ENCODE measurements around the gene C11orf21. TPM values are rescaled to one million over a fixed set of nuclear protein-coding genes. Genes with fewer than 3 reads are reported as not detected.
A peak's percentile ranks its signal among the peaks of the same experiment; 100 is the strongest.

Gene C11orf21
- total and polyA plus RNA-seq, 2 of the 8 experiments (the other 6 are each of a cell fraction or from before 2014, with no cell fraction given) = not detected

- DNase-seq (ENCODE audit: low read depth in 1 of 2, low spot score in 2 of 2) = no peak
- Histone ChIP-seq H2AK5ac (ENCODE audit: low read depth, low read length) (peak overlapping the region; percentile 90; the same call in 1 of the 2 replicates), H2BK12ac (ENCODE audit: low read depth, low read length) (no peak overlapping the region), H3K4me3 (ENCODE audit: extremely low read depth in 1 of 4, insufficient read depth in 2 of 4, low read depth in 3 of 4, low read length in 4 of 4) (no peak overlapping the region), H3K79me2 (ENCODE audit: control insufficient read depth in 1 of 2, insufficient read depth in 2 of 2, low read length in 2 of 2) (no peaks in the 10 kb centered on the region), H2BK5ac (ENCODE audit: low read depth, low read length) (no peak overlapping the region), H3K79me1 (ENCODE audit: low read depth, low read length) (no peaks in the 10 kb centered on the region; the same call in 1 of the 2 replicates), H3K18ac (ENCODE audit: extremely low read depth, low read length) (no peak overlapping the region), H4K8ac (ENCODE audit: extremely low read depth, insufficient read depth, low read length) (no peak overlapping the region), H3K23ac (ENCODE audit: insufficient read length) (no peak overlapping the region), H2BK120ac (replicated peaks; ENCODE audit: low read depth, low read length) (no peak overlapping the region), H4K20me1 (replicated peaks in 1 of 2; ENCODE audit: control insufficient read depth in 1 of 2, insufficient read depth in 2 of 2, low read length in 2 of 2) (no peaks in the 10 kb centered on the region), H3K56ac (replicated peaks; ENCODE audit: insufficient read length, low read depth, low read length) (no peak overlapping the region), H2BK20ac (ENCODE audit: low read length) (no peak overlapping the region), H3K4me2 (ENCODE audit: insufficient read depth in 1 of 2, low read depth in 2 of 2, low read length in 2 of 2) (no peak overlapping the region), H4K91ac (replicated peaks; ENCODE audit: insufficient read length, low read length) (no peak overlapping the region), H3K14ac (ENCODE audit: insufficient read length) (no peak overlapping the region), H2AFZ (ENCODE audit: low read length) (no peak overlapping the region), H3K27me3 (replicated peaks in 1 of 4; ENCODE audit: control insufficient read depth in 3 of 4, extremely low read depth in 1 of 4, insufficient read depth in 3 of 4, low read length in 3 of 4) (no peaks in the 10 kb centered on the region), H3K4me1 (replicated peaks in 1 of 4; ENCODE audit: control insufficient read depth in 3 of 4, insufficient read depth in 4 of 4, low read length in 3 of 4) (no peaks in the 10 kb centered on the region), H2BK15ac (ENCODE audit: low read length) (no peak overlapping the region), H4K5ac (ENCODE audit: insufficient read length, low read depth, low read length) (no peak overlapping the region), H3K36me3 (ENCODE audit: control insufficient read depth in 2 of 4, insufficient read depth in 4 of 4, low read length in 3 of 4) (no peaks in the 10 kb centered on the region), H3K4ac (replicated peaks; ENCODE audit: insufficient read length, low read depth, low read length) (no peak overlapping the region), H3K23me2 (ENCODE audit: low read depth, low read length) (no peaks in the 10 kb centered on the region), H3K9ac (replicated peaks in 1 of 4; ENCODE audit: extremely low read depth in 1 of 4, low read depth in 3 of 4, low read length in 3 of 4) (no peak overlapping the region), H3K9me3 (ENCODE audit: insufficient read depth in 2 of 2, low read depth in 1 of 2, low read length in 1 of 2) (peaks cover 14 to 40% of the 10 kb centered on the region in 2 experiments; a peak in 3 of 4 replicates), H3K27ac (ENCODE audit: low read depth, low read length) (no peak overlapping the region)
- ChIA-PET CTCF (ENCODE audit: partially characterized antibody) (no interaction called here), POLR2A (ENCODE audit: partially characterized antibody) (interaction anchor here (1.3 kb wide), 1 partner anchor 30 kb away, joined by 3 read pairs; no protein-coding TSS in a partner anchor)
- FAIRE-seq = no peak
- WGBS, 2 experiments (ENCODE audit: extremely low coverage in 1 of 2, insufficient coverage in 1 of 2, insufficient read length in 1 of 2, insufficient replicate concordance in 2 of 2, low coverage in 1 of 2, low lambda C conversion rate in 2 of 2, missing lambda C conversion rate in 1 of 2) = 78% methylated on average over 10 of the region's 10 CpGs; no CpG with 5 or more reads in 1 of the 2 experiments
- TF ChIP-seq RBBP5 (IDR thresholded peaks at IDR 0.05; ENCODE audit: borderline replicate concordance, low read depth, low read length) (no peak), RXRA (IDR thresholded peaks at IDR 0.05; ENCODE audit: insufficient read depth, low read depth, low read length) (no peak), EZH2 (IDR thresholded peaks at IDR 0.05; ENCODE audit: low read depth, low read length, severe bottlenecking) (no peak), FOSL1 (IDR thresholded peaks at IDR 0.05; ENCODE audit: insufficient read depth, low read depth, low read length) (no peak), CTCF (IDR thresholded peaks at IDR 0.05; ENCODE audit: control extremely low read depth in 1 of 3, insufficient read depth in 1 of 3, low read depth in 1 of 3, low read length in 3 of 3) (no peak), NANOG (IDR thresholded peaks at IDR 0.05; ENCODE audit: insufficient read depth, low read depth, low read length, poor library complexity, severe bottlenecking) (no peak), KDM1A (IDR thresholded peaks at IDR 0.05; ENCODE audit: borderline replicate concordance, low read length) (no peak), GABPA (IDR thresholded peaks at IDR 0.05; ENCODE audit: borderline replicate concordance, insufficient read depth, low read length) (no peak), MAFK (IDR thresholded peaks at IDR 0.05; ENCODE audit: low read depth, low read length) (no peak)
Measured at GRCh38 chr11:2346586-2347307, 45.0 kb upstream of the C11orf21 start.

Measured in H1 (cell line).